Measurements from ENCODE around the gene WWC1. TPM values are rescaled to one million over a fixed set of nuclear protein-coding genes. Genes with fewer than 3 reads are reported as not detected.
"Not testable (repeated sequence)": the region's sequence is repeated elsewhere in the genome, so short reads cannot be mapped to it uniquely, and the experiment has no call there.

WWC1 gene
- total and polyA plus RNA-seq, 9 of the 15 experiments (the other 6 are each of a cell fraction or from before 2014, with no cell fraction given), result under 0.01 to 0.54 (median 0.42) TPM; not detected in 6

GRCh38 chr5:168339772-168340140 lies 48.3 kb downstream of the WWC1 start:
- H3K27ac ChIP-seq (ENCODE audit: extremely low read depth, low read depth, low read length); FAIRE-seq; H3K9ac ChIP-seq (ENCODE audit: insufficient read depth in 1 of 2, low read depth in 2 of 2, low read length in 2 of 2); H2AFZ ChIP-seq (ENCODE audit: low read depth, low read length); H3K36me3 ChIP-seq (ENCODE audit: control insufficient read depth, insufficient read depth, low read length); H3K4me1 ChIP-seq (replicated peaks in 1 of 2; ENCODE audit: control insufficient read depth in 2 of 2, insufficient read depth in 2 of 2, low read length in 2 of 2); H4K20me1 ChIP-seq (replicated peaks; ENCODE audit: control insufficient read depth, insufficient read depth, low read length); H3K27me3 ChIP-seq (ENCODE audit: control insufficient read depth in 2 of 2, insufficient read depth in 2 of 2, low read length in 2 of 2); H3K9me1 ChIP-seq (ENCODE audit: control insufficient read depth, insufficient read depth, low read length); H3K79me2 ChIP-seq (ENCODE audit: control insufficient read depth, insufficient read depth, low read length); intact Hi-C loops (cut with micrococcal nuclease); ATAC-seq; in situ Hi-C loops (cut with MboI); H3K9me3 ChIP-seq (replicated peaks; ENCODE audit: control insufficient read depth, insufficient read depth, low read depth, low read length); DNase-seq (ENCODE audit: extremely low read depth in 1 of 4, low spot score in 3 of 4); H3K4me2 ChIP-seq (ENCODE audit: insufficient read depth, low read length); H3K4me3 ChIP-seq; BruUV-seq (replicated peaks); CTCF ChIA-PET (ENCODE audit: low intra/inter-chr PET ratio): not testable (repeated sequence)
- peak; percentile 90 for TF ChIP-seq ZNF512 (tag; IDR thresholded peaks at IDR 0.05)
- POLR2A ChIA-PET, result interaction anchor here (0.6 kb wide), 1 partner anchor 31 kb away, joined by 3 read pairs; no protein-coding TSS in a partner anchor
- WGBS (ENCODE audit: insufficient coverage, low coverage, missing lambda C conversion rate), result 0% methylated on average over 2 of the region's 3 CpGs

- in situ Hi-C loops (cut with MboI) (no loop called here), intact Hi-C loops (cut with micrococcal nuclease) (no loop called here)
- Histone ChIP-seq H3K4me2 (ENCODE audit: insufficient read depth, low read length) (no peak overlapping the region), H3K4me3 (no peak overlapping the region), H3K27me3 (ENCODE audit: control insufficient read depth in 2 of 2, insufficient read depth in 2 of 2, low read length in 2 of 2) (peaks cover 2 to 6% of the 10 kb centered on the region in 2 experiments; a peak in 3 of 5 replicates), H3K79me2 (ENCODE audit: control insufficient read depth, insufficient read depth, low read length) (no peaks in the 10 kb centered on the region), H3K4me1 (replicated peaks in 1 of 2; ENCODE audit: control insufficient read depth in 2 of 2, insufficient read depth in 2 of 2, low read length in 2 of 2) (no peaks in the 10 kb centered on the region), H2AFZ (ENCODE audit: low read depth, low read length) (no peak overlapping the region), H4K20me1 (replicated peaks; ENCODE audit: control insufficient read depth, insufficient read depth, low read length) (0 out of 2 replicates have a peak, but pooled peaks cover 4% of the 10 kb centered on the region), H3K36me3 (ENCODE audit: control insufficient read depth, insufficient read depth, low read length) (no peaks in the 10 kb centered on the region), H3K9me1 (ENCODE audit: control insufficient read depth, insufficient read depth, low read length) (no peaks in the 10 kb centered on the region), H3K9me3 (replicated peaks; ENCODE audit: control insufficient read depth, insufficient read depth, low read depth, low read length) (no peaks in the 10 kb centered on the region), H3K27ac (ENCODE audit: extremely low read depth, low read depth, low read length) (no peak overlapping the region), H3K9ac (ENCODE audit: insufficient read depth in 1 of 2, low read depth in 2 of 2, low read length in 2 of 2) (no peak overlapping the region)
- ChIA-PET POLR2A (interaction anchor here (0.6 kb wide), 1 partner anchor 30 kb away, joined by 3 read pairs; no protein-coding TSS in a partner anchor), CTCF (ENCODE audit: low intra/inter-chr PET ratio) (interaction anchor here (0.5 kb wide), 1 partner anchor 12 kb away, joined by 3 read pairs; no protein-coding TSS in a partner anchor)
- BruUV-seq (replicated peaks), result no TSS peak
- DNase-seq (ENCODE audit: extremely low read depth in 1 of 4, low spot score in 3 of 4) (no peak), FAIRE-seq (no peak), ATAC-seq (no peak)
- 0% methylated on average over 1 of the region's 1 CpG for WGBS (ENCODE audit: insufficient coverage, low coverage, missing lambda C conversion rate)
- TF ChIP-seq MCM5 (IDR thresholded peaks at IDR 0.05; ENCODE audit: low read depth) (no peak), ZSCAN29 (IDR thresholded peaks at IDR 0.05) (no peak), RFX1 (IDR thresholded peaks at IDR 0.05) (no peak), ZNF217 (CRISPR knock-in tag; IDR thresholded peaks at IDR 0.05) (no peak), STAT6 (CRISPR knock-in tag; IDR thresholded peaks at IDR 0.05) (no peak), ETS1 (conservative IDR thresholded peaks at IDR 0.05; ENCODE audit: control insufficient read depth, low read depth, low read length) (no peak), BDP1 (IDR thresholded peaks at IDR 0.05; ENCODE audit: insufficient read depth, insufficient read length) (no peak), SMARCE1 (IDR thresholded peaks at IDR 0.05) (no peak)
Measured at GRCh38 chr5:168340487-168340886, 49.0 kb downstream of the WWC1 start.

All from K562 (cell line).